ENCODE data around the gene APEH.

GRCh38 chr3:49629866-49630265 is 44.3 kb upstream of the APEH start:
- TF ChIP-seq, protein P1, sequence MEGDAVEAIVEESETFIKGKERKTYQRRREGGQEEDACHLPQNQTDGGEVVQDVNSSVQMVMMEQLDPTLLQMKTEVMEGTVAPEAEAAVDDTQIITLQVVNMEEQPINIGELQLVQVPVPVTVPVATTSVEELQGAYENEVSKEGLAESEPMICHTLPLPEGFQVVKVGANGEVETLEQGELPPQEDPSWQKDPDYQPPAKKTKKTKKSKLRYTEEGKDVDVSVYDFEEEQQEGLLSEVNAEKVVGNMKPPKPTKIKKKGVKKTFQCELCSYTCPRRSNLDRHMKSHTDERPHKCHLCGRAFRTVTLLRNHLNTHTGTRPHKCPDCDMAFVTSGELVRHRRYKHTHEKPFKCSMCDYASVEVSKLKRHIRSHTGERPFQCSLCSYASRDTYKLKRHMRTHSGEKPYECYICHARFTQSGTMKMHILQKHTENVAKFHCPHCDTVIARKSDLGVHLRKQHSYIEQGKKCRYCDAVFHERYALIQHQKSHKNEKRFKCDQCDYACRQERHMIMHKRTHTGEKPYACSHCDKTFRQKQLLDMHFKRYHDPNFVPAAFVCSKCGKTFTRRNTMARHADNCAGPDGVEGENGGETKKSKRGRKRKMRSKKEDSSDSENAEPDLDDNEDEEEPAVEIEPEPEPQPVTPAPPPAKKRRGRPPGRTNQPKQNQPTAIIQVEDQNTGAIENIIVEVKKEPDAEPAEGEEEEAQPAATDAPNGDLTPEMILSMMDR (IDR thresholded peaks at IDR 0.05; ENCODE audit: insufficient read depth, low read length, poor library complexity, severe bottlenecking): no peak
- no peak for TF ChIP-seq EZH2phosphoT487 (conservative IDR thresholded peaks at IDR 0.05; ENCODE audit: low read length)
